Measurements from ENCODE around the gene ZNF107.

The ZNF107 gene

DNA sequence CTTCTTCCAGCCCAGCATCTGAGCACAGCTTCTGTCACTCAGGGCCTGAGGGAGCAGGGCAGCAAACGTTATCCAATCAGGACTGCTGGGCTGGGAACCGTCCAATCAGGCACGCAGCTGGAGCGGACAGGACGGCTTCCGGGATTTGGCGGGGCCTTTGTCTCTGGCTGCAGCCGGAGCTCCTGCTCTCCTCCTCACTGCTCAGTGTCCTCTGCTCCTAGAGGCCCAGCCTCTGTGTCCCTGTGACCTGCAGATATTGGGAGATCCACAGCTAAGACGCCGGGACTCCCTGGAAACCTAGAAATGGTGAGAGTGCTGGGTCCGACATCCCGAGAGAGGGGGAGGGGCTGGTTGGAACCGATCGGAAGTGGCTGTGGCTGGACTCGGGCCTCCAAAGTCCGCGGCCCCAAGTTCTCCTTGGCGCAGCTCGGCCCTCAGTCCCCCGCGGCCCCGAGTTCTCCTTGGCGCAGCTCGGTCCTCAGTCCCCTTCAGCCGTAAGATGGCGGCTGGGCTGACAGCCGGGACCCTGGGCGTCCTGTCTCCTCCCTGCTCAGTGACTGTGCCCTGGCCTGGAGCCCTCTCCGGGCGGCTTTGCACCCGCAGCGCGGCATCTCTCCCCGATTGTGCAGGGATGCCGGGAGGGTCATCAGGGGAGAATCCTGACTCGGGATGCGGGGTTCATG lies at the start of gene ZNF107:
ZNF107 (plus strand) TSS at position 154 of the 683 bp plus-strand sequence; CDS start at position 304, 150 bp downstream.
- Mint-ChIP-seq H3K9me3 (peaks cover 3% of the 10 kb centered on the region), H3K27ac (ENCODE audit: low read depth) (peak within 1 kb of the TSS; percentile 96), H3K36me3 (ENCODE audit: insufficient read depth) (peaks cover 16% of the 10 kb centered on the region), H3K4me1 (peaks cover 46% of the 10 kb centered on the region), H3K4me3 (peak within 1 kb of the TSS; percentile 96), H3K27me3 (no peaks in the 10 kb centered on the region)
- peak; percentile 68 to 77 for DNase-seq (ENCODE audit: low spot score in 2 of 2)
- ATAC-seq (replicated peaks; ENCODE audit: extremely low read depth, poor library complexity, severe bottlenecking): peak; percentile 98

GRCh38 chr7:64618785-64619456 lies 47.0 kb upstream of the ZNF107 start:
- Mint-ChIP-seq H3K36me3 (ENCODE audit: insufficient read depth) (no peaks in the 10 kb centered on the region), H3K4me1 (no peaks in the 10 kb centered on the region), H3K27ac (ENCODE audit: low read depth) (no peak overlapping the region), H3K9me3 (no peaks in the 10 kb centered on the region), H3K4me3 (no peak overlapping the region), H3K27me3 (no peaks in the 10 kb centered on the region)
- no peak for DNase-seq (ENCODE audit: low spot score in 2 of 2)
- no peak for ATAC-seq (replicated peaks; ENCODE audit: extremely low read depth, poor library complexity, severe bottlenecking)

GRCh38 chr7:64619705-64620104 lies 46.2 kb upstream of the ZNF107 start:
- ATAC-seq (replicated peaks; ENCODE audit: extremely low read depth, poor library complexity, severe bottlenecking) (no peak), DNase-seq (ENCODE audit: low spot score in 2 of 2) (no peak)
- H3K36me3 Mint-ChIP-seq (ENCODE audit: insufficient read depth): no peaks in the 10 kb centered on the region
- H3K4me1 Mint-ChIP-seq: no peaks in the 10 kb centered on the region
- no peaks in the 10 kb centered on the region for H3K27me3 Mint-ChIP-seq
- H3K9me3 Mint-ChIP-seq: no peaks in the 10 kb centered on the region
- no peak overlapping the region for H3K4me3 Mint-ChIP-seq
- H3K27ac Mint-ChIP-seq (ENCODE audit: low read depth): no peak overlapping the region

- ATAC-seq (replicated peaks; ENCODE audit: extremely low read depth, poor library complexity, severe bottlenecking) (no peak), DNase-seq (ENCODE audit: low spot score in 2 of 2) (no peak)
- Mint-ChIP-seq H3K27me3 (no peaks in the 10 kb centered on the region), H3K27ac (ENCODE audit: low read depth) (no peak overlapping the region), H3K9me3 (no peaks in the 10 kb centered on the region), H3K4me1 (peaks cover 4% of the 10 kb centered on the region), H3K4me3 (no peak overlapping the region), H3K36me3 (ENCODE audit: insufficient read depth) (no peaks in the 10 kb centered on the region)
Observed at GRCh38 chr7:64621656-64622055, 44.3 kb upstream of the ZNF107 start.

GRCh38 chr7:64625114-64626082 lies 40.5 kb upstream of the ZNF107 start:
- no peaks in the 10 kb centered on the region for H3K36me3 Mint-ChIP-seq (ENCODE audit: insufficient read depth)
- peaks cover 4% of the 10 kb centered on the region for H3K4me1 Mint-ChIP-seq
- ATAC-seq (replicated peaks; ENCODE audit: extremely low read depth, poor library complexity, severe bottlenecking) (no peak), DNase-seq (ENCODE audit: low spot score in 2 of 2) (no peak)
- H3K27ac Mint-ChIP-seq (ENCODE audit: low read depth): no peak overlapping the region
- H3K27me3 Mint-ChIP-seq: no peaks in the 10 kb centered on the region
- H3K9me3 Mint-ChIP-seq: no peaks in the 10 kb centered on the region
- H3K4me3 Mint-ChIP-seq: no peak overlapping the region

GRCh38 chr7:64626083-64626469 lies 39.9 kb upstream of the ZNF107 start:
- no peak overlapping the region for H3K4me3 Mint-ChIP-seq
- no peaks in the 10 kb centered on the region for H3K36me3 Mint-ChIP-seq (ENCODE audit: insufficient read depth)
- no peak overlapping the region for H3K27ac Mint-ChIP-seq (ENCODE audit: low read depth)
- peaks cover 4% of the 10 kb centered on the region for H3K4me1 Mint-ChIP-seq
- H3K9me3 Mint-ChIP-seq: no peaks in the 10 kb centered on the region
- ATAC-seq (replicated peaks; ENCODE audit: extremely low read depth, poor library complexity, severe bottlenecking): no peak
- no peaks in the 10 kb centered on the region for H3K27me3 Mint-ChIP-seq
- DNase-seq (ENCODE audit: low spot score in 2 of 2): no peak

- no peak overlapping the region for H3K4me3 Mint-ChIP-seq
- no peak for DNase-seq (ENCODE audit: low spot score in 2 of 2)
- ATAC-seq (replicated peaks; ENCODE audit: extremely low read depth, poor library complexity, severe bottlenecking): no peak
- H3K4me1 Mint-ChIP-seq: peaks cover 4% of the 10 kb centered on the region
- no peaks in the 10 kb centered on the region for H3K27me3 Mint-ChIP-seq
- H3K27ac Mint-ChIP-seq (ENCODE audit: low read depth): no peak overlapping the region
- H3K9me3 Mint-ChIP-seq: no peaks in the 10 kb centered on the region
- H3K36me3 Mint-ChIP-seq (ENCODE audit: insufficient read depth): no peaks in the 10 kb centered on the region
Observed at GRCh38 chr7:64626557-64626956, 39.4 kb upstream of the ZNF107 start.

DNA sequence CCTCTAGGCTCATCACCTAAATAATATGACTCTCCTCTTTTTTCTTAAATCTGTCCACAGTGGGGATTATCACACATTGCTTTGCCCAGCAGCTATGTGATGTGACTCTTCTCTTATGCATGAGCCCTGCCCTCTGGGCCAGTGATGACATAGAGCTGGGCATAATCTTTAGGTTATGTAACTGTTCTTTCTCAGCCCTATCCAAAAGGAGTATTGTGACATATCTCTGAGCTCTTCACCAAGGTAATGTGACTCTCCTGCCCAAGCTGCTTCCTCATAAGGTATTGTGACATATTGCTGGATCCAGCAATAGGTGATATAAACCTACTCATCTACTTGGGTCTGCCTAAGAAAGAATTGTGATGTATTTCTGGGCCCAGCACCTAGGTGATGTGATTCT lies 37.7 kb upstream of the ZNF107 start:
- H3K4me1 Mint-ChIP-seq: peaks cover 4% of the 10 kb centered on the region
- H3K36me3 Mint-ChIP-seq (ENCODE audit: insufficient read depth): no peaks in the 10 kb centered on the region
- ATAC-seq (replicated peaks; ENCODE audit: extremely low read depth, poor library complexity, severe bottlenecking): no peak
- H3K4me3 Mint-ChIP-seq: no peak overlapping the region
- DNase-seq (ENCODE audit: low spot score in 2 of 2): no peak
- no peaks in the 10 kb centered on the region for H3K27me3 Mint-ChIP-seq
- no peaks in the 10 kb centered on the region for H3K9me3 Mint-ChIP-seq
- H3K27ac Mint-ChIP-seq (ENCODE audit: low read depth): no peak overlapping the region

GRCh38 chr7:64628721-64629120 lies 37.2 kb upstream of the ZNF107 start:
- Mint-ChIP-seq H3K4me1 (peaks cover 4% of the 10 kb centered on the region), H3K27me3 (no peaks in the 10 kb centered on the region), H3K27ac (ENCODE audit: low read depth) (no peak overlapping the region), H3K9me3 (no peaks in the 10 kb centered on the region), H3K36me3 (ENCODE audit: insufficient read depth) (no peaks in the 10 kb centered on the region), H3K4me3 (no peak overlapping the region)
- ATAC-seq (replicated peaks; ENCODE audit: extremely low read depth, poor library complexity, severe bottlenecking) (no peak), DNase-seq (ENCODE audit: low spot score in 2 of 2) (no peak)

- DNase-seq (ENCODE audit: low spot score in 2 of 2) (no peak), ATAC-seq (replicated peaks; ENCODE audit: extremely low read depth, poor library complexity, severe bottlenecking) (no peak)
- Mint-ChIP-seq H3K27me3 (no peaks in the 10 kb centered on the region), H3K27ac (ENCODE audit: low read depth) (no peak overlapping the region), H3K36me3 (ENCODE audit: insufficient read depth) (no peaks in the 10 kb centered on the region), H3K9me3 (no peaks in the 10 kb centered on the region), H3K4me3 (no peak overlapping the region), H3K4me1 (peaks cover 4% of the 10 kb centered on the region)
Observed at GRCh38 chr7:64630496-64630895, 35.4 kb upstream of the ZNF107 start.

DNA sequence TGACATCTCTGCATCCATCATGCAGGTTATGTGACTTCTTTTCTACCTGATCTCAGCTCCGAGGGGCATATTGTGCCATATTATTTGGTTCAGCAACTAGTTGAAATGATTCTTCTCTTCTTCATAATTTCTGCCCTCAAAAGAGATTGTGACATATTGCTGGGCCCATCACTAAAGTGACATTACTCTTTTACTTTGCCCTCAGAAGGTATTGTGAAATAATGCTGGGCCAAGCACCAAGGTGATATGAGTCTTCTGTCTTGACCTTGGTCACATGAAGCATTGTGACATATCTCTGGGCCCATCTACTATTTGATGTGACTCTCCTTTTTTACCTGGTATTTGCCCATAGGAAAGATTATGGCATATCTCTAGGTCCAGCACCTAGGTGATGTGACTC lies 33.9 kb upstream of the ZNF107 start:
- H3K27me3 Mint-ChIP-seq: no peaks in the 10 kb centered on the region
- H3K4me3 Mint-ChIP-seq: no peak overlapping the region
- no peaks in the 10 kb centered on the region for H3K36me3 Mint-ChIP-seq (ENCODE audit: insufficient read depth)
- no peak for ATAC-seq (replicated peaks; ENCODE audit: extremely low read depth, poor library complexity, severe bottlenecking)
- H3K27ac Mint-ChIP-seq (ENCODE audit: low read depth): no peak overlapping the region
- no peak for DNase-seq (ENCODE audit: low spot score in 2 of 2)
- no peaks in the 10 kb centered on the region for H3K4me1 Mint-ChIP-seq
- no peaks in the 10 kb centered on the region for H3K9me3 Mint-ChIP-seq

GRCh38 chr7:64633401-64633800 lies 32.5 kb upstream of the ZNF107 start:
- Mint-ChIP-seq H3K27me3 (no peaks in the 10 kb centered on the region), H3K27ac (ENCODE audit: low read depth) (no peak overlapping the region), H3K9me3 (no peaks in the 10 kb centered on the region), H3K36me3 (ENCODE audit: insufficient read depth) (no peaks in the 10 kb centered on the region), H3K4me1 (no peaks in the 10 kb centered on the region), H3K4me3 (no peak overlapping the region)
- ATAC-seq (replicated peaks; ENCODE audit: extremely low read depth, poor library complexity, severe bottlenecking): no peak
- DNase-seq (ENCODE audit: low spot score in 2 of 2): no peak
